K562 (cell line): ENCODE results near the gene GLI3. TPM values are rescaled to one million over a fixed set of nuclear protein-coding genes. Genes with fewer than 3 reads are reported as not detected.

Experiments
- ATAC-seq: fragments of 200-7000 bp; cut with Tn5 transposase; 3 replicates; pipeline ENCODE4 v1.9.1; 2020; ENCODE audit warnings: moderate library complexity
- BruUV-seq: library from RNA; stranded (reverse); fragments of 400-500 nt; replicated peaks from 2 replicates; lab custom pipeline; 2021; lab: Mats Ljungman, UMichigan
- CTCF ChIA-PET: fragments of 300-600 bp; formaldehyde crosslinking; extraction: SDS; loops from one replicate; lab custom pipeline; 2021; ENCODE audit warnings: low intra/inter-chr PET ratio; lab: Yijun Ruan, JAX
- POLR2A ChIA-PET: fragments of 300-600, 350-650 bp; sonication (Branson Sonifier 250); formaldehyde crosslinking; extraction: SDS; loops from one replicate; lab custom pipeline; 2021; ENCODE audit warnings: antibody characterized with exemption, inconsistent platforms; lab: Yijun Ruan, JAX
- DNase-seq, 4 experiments: peaks; one replicate each; pipeline versions ENCODE4 v3.0.0 to v3.0.0-alpha.2; 2011 to 2018; ENCODE audit warnings: low spot score in 3 of 4, mixed read lengths in 3 of 4; ENCODE audit errors: extremely low read depth in 1 of 4
- FAIRE-seq: peaks from 2 replicates; lab custom pipeline; 2011; peaks lifted over from hg19 to GRCh38; lab: Jason Lieb, UNC
- H2AFZ ChIP-seq: 2 replicates; pipeline ENCODE4 v1.6.0; 2011; ENCODE audit warnings: low read depth, low read length, control low read depth, inconsistent platforms
- H3K27ac ChIP-seq: fragments of 200-600 bp; 3 replicates; pipeline ENCODE4 v1.8.0; 2011; ENCODE audit warnings: low read depth, mild to moderate bottlenecking, control low read depth, inconsistent platforms, low read length, moderate library complexity, mixed read lengths; ENCODE audit errors: extremely low read depth
- H3K27me3 ChIP-seq, 2 experiments: fragments of 300-600 bp in 1 of 2; 2 replicates in 1 of 2; 3 replicates in 1 of 2; pipeline versions ENCODE4 v1.6.0 to v1.8.0; 2011; ENCODE audit warnings: inconsistent platforms in 2 of 2, low read length in 2 of 2, mild to moderate bottlenecking in 1 of 2, mixed read lengths in 1 of 2, moderate library complexity in 1 of 2; ENCODE audit not compliant: control insufficient read depth in 2 of 2, insufficient read depth in 2 of 2
- H3K36me3 ChIP-seq: fragments of 300-600 bp; 3 replicates; pipeline ENCODE4 v1.8.0; 2011; ENCODE audit warnings: mild to moderate bottlenecking, low read length, inconsistent platforms; ENCODE audit not compliant: control insufficient read depth, insufficient read depth
- H3K4me1 ChIP-seq, 2 experiments: fragments of 200-600 bp in 1 of 2; replicated peaks in 1 of 2; 2 replicates in 1 of 2; 3 replicates in 1 of 2; pipeline versions ENCODE4 v1.5.1 to v1.8.0; 2011; ENCODE audit warnings: inconsistent platforms in 2 of 2, low read length in 2 of 2, mild to moderate bottlenecking in 1 of 2, mixed read lengths in 1 of 2, moderate library complexity in 1 of 2; ENCODE audit not compliant: control insufficient read depth in 2 of 2, insufficient read depth in 2 of 2
- H3K4me2 ChIP-seq: 2 replicates; pipeline ENCODE4 v1.6.1; 2011; ENCODE audit warnings: low read length, control low read depth, inconsistent platforms, mixed read lengths; ENCODE audit not compliant: insufficient read depth
- H3K4me3 ChIP-seq: fragments of 200-600 bp; sonication (generic), shearing (Covaris generic); 2 replicates; pipeline ENCODE4 v1.5.1; 2016; ENCODE audit warnings: control low read depth, inconsistent platforms
- H3K79me2 ChIP-seq: fragments of 200-600 bp; 3 replicates; pipeline ENCODE4 v1.8.0; 2011; ENCODE audit warnings: low read length, inconsistent platforms; ENCODE audit not compliant: control insufficient read depth, insufficient read depth
- H3K9ac ChIP-seq, 2 experiments: 2 replicates each; pipeline versions ENCODE4 v1.6.0 to v1.6.1; 2011; ENCODE audit warnings: low read depth in 2 of 2, low read length in 2 of 2, control low read depth in 1 of 2, inconsistent platforms in 1 of 2, mild to moderate bottlenecking in 1 of 2, mixed read lengths in 1 of 2; ENCODE audit not compliant: insufficient read depth in 1 of 2
- H3K9me1 ChIP-seq: one replicate; pipeline ENCODE4 v1.6.0; 2011; ENCODE audit warnings: inconsistent platforms, mild to moderate bottlenecking, low read length, moderate library complexity; ENCODE audit not compliant: control insufficient read depth, insufficient read depth
- H3K9me3 ChIP-seq: replicated peaks from 2 replicates; pipeline ENCODE4 v1.5.1; 2011; ENCODE audit warnings: low read depth, low read length, inconsistent platforms; ENCODE audit not compliant: control insufficient read depth, insufficient read depth
- H4K20me1 ChIP-seq: replicated peaks from 2 replicates; pipeline ENCODE4 v1.6.1; 2011; ENCODE audit warnings: low read length, inconsistent platforms, mixed read lengths; ENCODE audit not compliant: control insufficient read depth, insufficient read depth
- EGR1 ChIP-seq: fragments of 450-650 bp; conservative IDR thresholded peaks from 2 replicates; pipeline ENCODE4 v1.6.1; 2017; ENCODE audit warnings: mild to moderate bottlenecking
- FOXP1 ChIP-seq: sonication (generic); formaldehyde crosslinking; IDR thresholded peaks from 2 replicates; pipeline ENCODE4 v1.8.0; 2022; ENCODE audit warnings: mild to moderate bottlenecking, missing genetic modification reagents
- NCOA2 ChIP-seq, 2 experiments: fragments of 450-650 bp; IDR thresholded peaks; 2 replicates each; pipeline ENCODE4 v1.6.1; 2018; ENCODE audit warnings: mild to moderate bottlenecking in 2 of 2, moderate library complexity in 1 of 2; ENCODE audit not compliant: partially characterized antibody in 2 of 2
- NR0B1 ChIP-seq: fragments of 450-650 bp; IDR thresholded peaks from one replicate; pipeline ENCODE4 v1.6.1; 2018; ENCODE audit warnings: mild to moderate bottlenecking, moderate library complexity; ENCODE audit not compliant: partially characterized antibody
- PHB ChIP-seq: fragments of 250-450 bp; sonication (Bioruptor Pico); IDR thresholded peaks from 2 replicates; pipeline ENCODE4 v1.5.0; 2021
- PRPF4 ChIP-seq: fragments of 200-400 bp; formaldehyde crosslinking; IDR thresholded peaks from one replicate; pipeline ENCODE4 v1.6.1; 2017; ENCODE audit warnings: low read length, low read depth, mild to moderate bottlenecking; ENCODE audit not compliant: insufficient read depth, poor library complexity, severe bottlenecking
- SLC30A9 ChIP-seq: fragments of 250-450 bp; sonication (Bioruptor Pico); IDR thresholded peaks from 2 replicates; pipeline ENCODE4 v1.8.0; 2022; ENCODE audit warnings: mild to moderate bottlenecking, moderate library complexity
- XRCC5 ChIP-seq: fragments of 200-400 bp; formaldehyde crosslinking; IDR thresholded peaks from 2 replicates; pipeline ENCODE4 v1.6.1; 2017; ENCODE audit warnings: low read depth, mild to moderate bottlenecking, low read length
- ZNF277 ChIP-seq: fragments of 250-450 bp; sonication (Bioruptor Pico); IDR thresholded peaks from 2 replicates; pipeline ENCODE4 v1.8.0; 2022; ENCODE audit warnings: inconsistent platforms, mild to moderate bottlenecking, moderate library complexity, borderline replicate concordance
- WGBS: fragments of 100-300 bp; shearing (Covaris generic); methylation state at CpG from one replicate; pipeline ENCODE4 v1.1.6; 2016; ENCODE audit warnings: low coverage, mixed read lengths; ENCODE audit not compliant: insufficient coverage; ENCODE audit errors: missing lambda C conversion rate; 5-methylcytosine and 5-hydroxymethylcytosine counted together
- in situ Hi-C: fragments of 300-500 bp; cut with MboI; formaldehyde crosslinking; loops from 4 replicates; pipeline ENCODE4 v1.15.0; 2018; ENCODE audit warnings: inconsistent platforms, mixed read lengths
- intact Hi-C: fragments of 100-400 bp; cut with micrococcal nuclease; formaldehyde crosslinking; loops from 2 replicates; pipeline ENCODE4 v1.14.2; 2022
- polyA plus RNA-seq, 8 experiments: library from polyadenylated mRNA; depleted of rRNA in 4 of 8; stranded (reverse) in 5 of 8; unstranded in 3 of 8; fragments of >200 nt; fragmentation: Nextera tagmentation in 2 of 8; fragmentation: Illumina TruSeq in 1 of 8; extraction: Ambion mirVana in 2 of 8; extraction: Trizol in 1 of 8; gene quantifications; 2 replicates each; pipeline versions ENCODE4 v1.2.1 to v1.2.3, GENCODE V29; 2011 to 2014; ENCODE audit warnings: inconsistent platforms in 1 of 8, missing spikeins in 1 of 8
- total RNA-seq, 7 experiments: library from RNA; depleted of rRNA in 6 of 7; stranded (reverse); fragments of >200 nt in 6 of 7; fragmentation: Illumina TruSeq in 2 of 7; extraction: Trizol in 2 of 7; gene quantifications; 2 replicates each; pipeline versions ENCODE4 v1.2.1 to v1.2.3, GENCODE V29; 2011 to 2021; ENCODE audit warnings: low replicate concordance in 1 of 7

GLI3 gene
- total and polyA plus RNA-seq, 9 of the 15 experiments (the other 6 are each of a cell fraction or from before 2014, with no cell fraction given): 0.01 to 0.18 (median 0.07) TPM; not detected in 6

DNA sequence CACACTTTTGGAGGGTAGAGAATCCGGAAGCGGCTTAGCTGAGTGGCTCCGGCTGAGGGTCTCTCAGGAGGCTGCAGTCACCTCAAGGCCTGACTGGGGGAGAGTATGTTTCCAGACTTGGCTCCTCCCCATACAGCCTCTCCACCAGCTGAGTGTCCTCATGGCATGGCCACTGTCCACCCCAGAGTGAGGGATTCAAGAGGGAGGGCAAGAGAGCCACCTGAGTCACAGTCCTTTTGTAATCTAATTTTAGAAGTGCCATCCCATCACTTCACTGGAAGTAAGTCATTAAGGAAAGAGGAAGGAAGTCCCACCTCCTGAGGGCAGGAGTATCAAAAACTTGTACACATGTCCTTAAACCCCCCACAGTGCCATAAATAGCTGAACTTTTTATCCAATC lies 134.0 kb downstream of the GLI3 start:
- H3K9ac ChIP-seq: no peak overlapping the region
- peaks cover 0 to 12% of the 10 kb centered on the region in 2 experiments; a peak in 1 of 5 replicates for H3K27me3 ChIP-seq
- H3K9me1 ChIP-seq: no peaks in the 10 kb centered on the region
- WGBS: 8% methylated on average over 3 of the region's 3 CpGs
- H3K4me2 ChIP-seq: no peak overlapping the region
- H4K20me1 ChIP-seq: no peaks in the 10 kb centered on the region
- H3K79me2 ChIP-seq: no peaks in the 10 kb centered on the region
- H3K4me1 ChIP-seq: no peaks in the 10 kb centered on the region
- H3K27ac ChIP-seq: no peak overlapping the region
- no peaks in the 10 kb centered on the region for H3K36me3 ChIP-seq
- TF ChIP-seq PHB (CRISPR knock-in tag) (no peak), PRPF4 (no peak), NR0B1 (no peak), FOXP1 (no peak), SLC30A9 (CRISPR knock-in tag) (no peak), XRCC5 (no peak), EGR1 (no peak), NCOA2 (IDR thresholded peaks at IDR 0.05; ENCODE audit: partially characterized antibody in 2 of 2) (no peak), ZNF277 (no peak)
- CTCF ChIA-PET: no interaction called here
- in situ Hi-C loops: no loop called here
- no peak overlapping the region for H3K4me3 ChIP-seq
- no peaks in the 10 kb centered on the region for H3K9me3 ChIP-seq
- no peak for FAIRE-seq
- intact Hi-C loops: no loop called here
- no peak for DNase-seq
- ATAC-seq: no peak
- POLR2A ChIA-PET: no interaction called here
- no TSS peak for BruUV-seq
- H2AFZ ChIP-seq: no peak overlapping the region
